Activated T-helper 17 cell treated with anti-CD3 and anti-CD28 coated beads, Interleukin-2, amount 50 U/mL, for 72 hours (primary cell): ENCODE data around the gene GRK4. TPM values are rescaled to one million over a fixed set of nuclear protein-coding genes. Genes with fewer than 3 reads are reported as not detected.

ENCODE experiments used
- ATAC-seq: fragments of 150-1000 bp; cut with Tn5 transposase; replicated peaks from 2 replicates; pipeline ENCODE4 v1.10.0; 2021; ENCODE audit warnings: mild to moderate bottlenecking, moderate library complexity
- H3K27ac Mint-ChIP-seq: one replicate; pipeline ENCODE4 v1.8.0; 2022; ENCODE audit warnings: mixed read lengths
- H3K27me3 Mint-ChIP-seq: one replicate; pipeline ENCODE4 v1.8.0; 2022; ENCODE audit warnings: mixed read lengths
- H3K36me3 Mint-ChIP-seq: one replicate; pipeline ENCODE4 v1.8.0; 2022; ENCODE audit warnings: low read depth, mild to moderate bottlenecking, mixed read lengths
- H3K4me1 Mint-ChIP-seq: one replicate; pipeline ENCODE4 v1.8.0; 2022; ENCODE audit warnings: mixed read lengths
- H3K4me3 Mint-ChIP-seq: one replicate; pipeline ENCODE4 v1.8.0; 2022; ENCODE audit warnings: mild to moderate bottlenecking, mixed read lengths
- H3K9me3 Mint-ChIP-seq: one replicate; pipeline ENCODE4 v1.8.0; 2022; ENCODE audit warnings: mixed read lengths
- total RNA-seq, 2 donors: library from RNA; stranded (reverse); gene quantifications; one replicate each; pipeline ENCODE4 v1.2.3, GENCODE V29; 2022

The GRK4 gene
- total RNA-seq, 2 donors from 2014 or later: 3.2 to 5.7 TPM

DNA sequence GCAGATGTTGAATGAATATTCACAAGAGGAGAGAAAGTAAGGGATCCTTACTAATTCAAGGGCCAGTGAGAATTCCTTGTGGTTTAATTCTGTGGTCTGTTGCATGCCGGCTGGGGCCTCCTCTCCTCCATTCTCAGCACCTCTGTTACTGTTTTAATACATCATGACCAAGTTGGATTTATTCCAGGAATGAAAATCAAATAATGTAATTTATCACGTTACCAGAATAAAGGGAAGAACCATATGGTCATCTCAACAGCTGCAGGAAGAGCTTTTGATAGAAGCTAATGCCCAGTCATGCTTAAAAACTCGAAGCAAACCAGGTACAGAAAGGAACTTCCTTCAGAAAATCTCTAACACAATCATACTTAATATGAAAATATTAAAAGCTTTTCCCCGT is 54.1 kb downstream of the GRK4 start:
- no peak for ATAC-seq
- Mint-ChIP-seq H3K27me3 (peaks cover 14% of the 10 kb centered on the region), H3K27ac (no peak overlapping the region), H3K9me3 (no peaks in the 10 kb centered on the region), H3K4me1 (peaks cover 18% of the 10 kb centered on the region), H3K36me3 (peaks cover 5% of the 10 kb centered on the region), H3K4me3 (no peak overlapping the region)

DNA sequence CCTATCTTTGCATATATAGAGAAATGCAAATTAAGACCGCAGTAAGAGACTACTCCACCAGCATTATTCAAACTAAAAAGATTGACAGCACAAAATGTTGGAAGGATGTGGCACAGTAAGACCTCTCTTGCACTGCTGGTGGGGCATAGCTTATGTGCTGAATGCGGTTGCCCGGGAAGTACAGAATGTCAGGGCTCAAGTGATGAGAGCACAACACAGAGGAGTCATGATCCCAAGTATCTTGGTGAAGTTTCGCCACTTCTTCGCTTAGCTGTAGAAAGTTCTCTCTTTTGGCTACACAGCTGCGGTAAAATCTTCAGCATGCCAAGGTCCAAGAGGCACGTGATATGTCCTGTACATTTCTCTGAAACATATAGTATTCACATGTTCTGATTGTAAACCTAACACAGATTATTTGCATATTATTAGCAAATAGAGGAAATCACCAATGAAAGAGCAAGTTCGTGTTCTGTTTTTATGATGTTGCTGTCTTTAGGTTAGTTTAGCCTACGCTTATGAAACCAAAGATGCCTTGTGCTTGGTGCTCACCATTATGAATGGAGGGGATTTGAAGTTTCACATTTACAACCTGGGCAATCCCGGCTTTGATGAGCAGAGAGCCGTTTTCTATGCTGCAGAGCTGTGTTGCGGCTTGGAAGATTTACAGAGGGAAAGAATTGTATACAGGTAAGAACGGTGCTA is 55.9 kb downstream of the GRK4 start:
- H3K27ac Mint-ChIP-seq: no peak overlapping the region
- H3K4me1 Mint-ChIP-seq: peaks cover 9% of the 10 kb centered on the region
- ATAC-seq: peak; percentile 25
- H3K36me3 Mint-ChIP-seq: no peaks in the 10 kb centered on the region
- no peak overlapping the region for H3K4me3 Mint-ChIP-seq
- peaks cover 3% of the 10 kb centered on the region for H3K9me3 Mint-ChIP-seq
- H3K27me3 Mint-ChIP-seq: peaks cover 17% of the 10 kb centered on the region

DNA sequence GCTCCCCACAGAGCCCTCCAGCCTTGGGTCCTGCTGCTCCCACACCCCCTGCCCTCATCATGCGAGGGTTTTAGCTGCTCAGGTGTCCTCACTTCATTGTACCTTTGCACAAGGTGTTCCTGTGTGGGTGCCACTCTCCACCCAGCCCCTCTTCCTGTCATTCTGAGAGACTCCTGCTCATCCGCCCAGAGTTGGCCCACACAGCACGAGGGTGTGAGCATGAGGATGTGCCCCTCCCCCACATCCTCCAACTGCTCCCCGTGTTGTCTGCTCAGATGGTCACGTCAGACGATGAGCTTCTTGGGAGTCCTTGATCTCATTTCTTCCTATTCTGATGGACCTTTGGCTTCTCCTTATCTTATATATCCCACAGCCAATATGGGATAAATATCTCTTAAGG is 57.8 kb downstream of the GRK4 start:
- ATAC-seq: no peak
- Mint-ChIP-seq H3K36me3 (no peaks in the 10 kb centered on the region), H3K27me3 (peaks cover 14% of the 10 kb centered on the region), H3K9me3 (peaks cover 3% of the 10 kb centered on the region), H3K4me3 (no peak overlapping the region), H3K4me1 (peaks cover 5% of the 10 kb centered on the region), H3K27ac (peak overlapping the region; percentile 59)

DNA sequence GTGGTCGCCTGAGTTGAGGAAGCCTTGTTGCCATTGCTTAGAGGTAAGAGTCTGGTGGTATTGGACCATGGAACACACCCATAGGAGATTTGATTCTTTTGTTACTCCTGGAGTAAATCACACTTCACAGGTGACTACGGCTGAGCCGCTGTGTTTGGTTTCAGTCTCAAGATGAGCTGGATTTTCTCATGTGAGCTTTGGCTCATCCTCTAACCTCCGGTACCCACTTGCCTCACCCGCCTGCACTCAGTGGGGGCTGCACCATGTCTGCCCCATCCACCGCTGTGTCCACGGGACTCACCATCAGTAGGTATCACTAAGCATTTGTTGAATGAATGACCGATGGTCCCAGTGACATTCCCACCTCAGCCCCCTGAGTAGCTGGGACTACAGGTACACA is 58.3 kb downstream of the GRK4 start:
- H3K4me3 Mint-ChIP-seq: no peak overlapping the region
- ATAC-seq: peak; percentile 92
- H3K27me3 Mint-ChIP-seq: peaks cover 14% of the 10 kb centered on the region
- no peak overlapping the region for H3K27ac Mint-ChIP-seq
- peaks cover 5% of the 10 kb centered on the region for H3K4me1 Mint-ChIP-seq
- H3K9me3 Mint-ChIP-seq: peaks cover 3% of the 10 kb centered on the region
- H3K36me3 Mint-ChIP-seq: no peaks in the 10 kb centered on the region

DNA sequence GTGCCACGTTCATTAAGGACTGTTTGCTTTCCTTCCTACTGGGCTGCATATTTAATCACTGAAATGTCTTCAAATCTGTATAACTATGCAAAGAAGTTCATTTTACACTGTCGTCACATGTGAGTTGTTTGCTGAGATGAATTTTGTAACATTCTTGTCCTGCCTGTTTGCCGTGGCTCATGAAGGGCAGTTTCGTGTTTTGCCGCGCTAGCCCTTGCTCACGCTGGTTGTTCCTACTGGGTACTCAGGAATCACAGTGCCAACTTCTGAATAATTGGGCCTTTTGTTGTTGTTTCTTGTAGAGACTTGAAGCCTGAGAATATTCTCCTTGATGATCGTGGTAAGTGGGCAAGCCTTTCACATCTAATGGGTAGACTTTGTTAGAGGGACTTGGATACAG is 58.7 kb downstream of the GRK4 start:
- peaks cover 3% of the 10 kb centered on the region for H3K9me3 Mint-ChIP-seq

DNA sequence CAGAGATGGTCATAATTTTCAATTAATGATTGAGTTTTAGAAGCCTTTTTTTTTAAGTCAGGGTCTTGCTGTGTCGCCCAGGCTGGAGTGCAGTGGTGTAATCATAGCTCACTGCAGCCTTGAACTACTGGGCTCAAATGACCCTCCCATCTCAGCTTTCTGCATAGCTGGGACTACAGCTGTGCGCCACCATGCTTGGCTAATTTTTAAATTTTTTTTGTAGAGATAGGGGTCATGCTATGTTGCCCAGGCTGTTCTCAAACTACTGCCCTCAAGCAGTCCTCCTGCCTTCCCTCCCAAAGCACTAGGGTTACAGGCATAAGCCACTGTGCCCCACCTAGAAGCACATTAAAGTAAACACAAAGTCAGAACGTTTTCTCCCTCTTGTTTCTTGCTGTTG is 59.3 kb downstream of the GRK4 start:
- H3K27ac Mint-ChIP-seq: no peak overlapping the region
- peaks cover 3% of the 10 kb centered on the region for H3K9me3 Mint-ChIP-seq
- ATAC-seq: no peak
- no peaks in the 10 kb centered on the region for H3K36me3 Mint-ChIP-seq
- H3K27me3 Mint-ChIP-seq: peaks cover 14% of the 10 kb centered on the region
- H3K4me1 Mint-ChIP-seq: peaks cover 5% of the 10 kb centered on the region
- no peak overlapping the region for H3K4me3 Mint-ChIP-seq

More for the DNA sequence above, 58.7 kb downstream of the GRK4 start:
- ATAC-seq: no peak
- Mint-ChIP-seq H3K36me3 (no peaks in the 10 kb centered on the region), H3K4me1 (peaks cover 5% of the 10 kb centered on the region), H3K4me3 (no peak overlapping the region), H3K27me3 (peaks cover 14% of the 10 kb centered on the region), H3K27ac (no peak overlapping the region)

DNA sequence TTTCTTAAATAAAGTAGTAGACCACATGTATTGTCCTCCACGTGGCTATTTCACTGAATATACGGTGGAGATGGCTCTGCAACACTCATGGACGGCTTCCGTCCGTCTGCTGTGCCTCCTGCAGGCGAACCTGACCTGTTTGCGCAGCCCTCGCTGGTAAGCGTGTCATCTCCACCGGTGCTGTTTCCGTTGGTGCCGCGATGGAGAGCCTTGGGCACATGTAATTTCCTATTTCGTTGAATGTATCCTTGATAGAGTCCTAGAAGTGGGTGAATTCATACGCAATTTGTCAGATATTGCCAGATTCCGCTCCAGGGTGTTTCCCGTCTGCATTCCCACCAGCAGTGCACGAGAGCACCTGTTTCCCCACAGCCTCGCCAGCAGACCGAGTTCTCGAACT is 62.5 kb downstream of the GRK4 start:
- Mint-ChIP-seq H3K27ac (no peak overlapping the region), H3K27me3 (peaks cover 9% of the 10 kb centered on the region), H3K4me1 (peaks cover 5% of the 10 kb centered on the region), H3K4me3 (no peak overlapping the region), H3K9me3 (peaks cover 3% of the 10 kb centered on the region), H3K36me3 (no peaks in the 10 kb centered on the region)
- ATAC-seq: no peak

DNA sequence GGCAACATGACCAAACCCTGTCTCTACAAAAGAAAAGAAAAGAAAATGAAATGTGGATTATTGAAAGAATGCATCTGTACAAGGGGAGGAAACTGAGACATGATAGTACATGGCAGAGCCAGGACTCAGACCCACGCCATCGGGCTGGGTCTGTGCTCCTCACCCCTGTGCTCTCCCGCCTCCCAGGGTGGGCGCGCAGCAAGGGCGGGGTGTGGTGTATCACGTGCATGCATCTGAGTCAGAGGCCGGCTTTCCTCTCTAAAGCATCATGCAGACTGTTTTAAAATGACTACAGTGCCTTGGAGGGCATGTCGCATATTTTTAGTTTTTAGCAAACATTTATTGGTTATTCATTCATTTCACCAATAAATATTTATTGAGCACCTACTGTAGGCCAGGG is 63.2 kb downstream of the GRK4 start:
- Mint-ChIP-seq H3K36me3 (no peaks in the 10 kb centered on the region), H3K4me1 (no peaks in the 10 kb centered on the region), H3K27ac (no peak overlapping the region), H3K27me3 (peaks cover 9% of the 10 kb centered on the region), H3K4me3 (no peak overlapping the region), H3K9me3 (peaks cover 3% of the 10 kb centered on the region)
- no peak for ATAC-seq

DNA sequence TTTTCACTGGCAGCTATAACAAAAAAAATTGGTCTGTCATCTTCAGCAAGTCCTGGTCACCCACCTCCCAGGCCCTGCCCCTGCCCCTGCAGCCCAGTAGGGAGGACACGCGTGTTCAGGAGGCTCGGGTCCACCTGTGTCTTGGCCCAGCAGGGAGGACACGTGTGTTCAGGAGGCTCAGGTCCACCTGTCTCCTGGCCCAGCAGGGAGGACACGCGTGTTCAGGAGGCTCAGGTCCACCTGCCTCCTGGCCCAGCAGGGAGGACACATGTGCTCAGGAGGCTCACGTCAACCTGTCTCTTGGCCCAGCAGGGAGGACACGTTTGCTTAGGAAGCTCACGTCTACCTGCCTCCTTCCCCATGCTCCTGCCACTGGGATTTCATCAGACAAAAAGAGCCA is 66.1 kb downstream of the GRK4 start:
- Mint-ChIP-seq H3K27me3 (no peaks in the 10 kb centered on the region), H3K4me3 (no peak overlapping the region), H3K4me1 (no peaks in the 10 kb centered on the region), H3K9me3 (no peaks in the 10 kb centered on the region), H3K36me3 (no peaks in the 10 kb centered on the region), H3K27ac (no peak overlapping the region)
- no peak for ATAC-seq

DNA sequence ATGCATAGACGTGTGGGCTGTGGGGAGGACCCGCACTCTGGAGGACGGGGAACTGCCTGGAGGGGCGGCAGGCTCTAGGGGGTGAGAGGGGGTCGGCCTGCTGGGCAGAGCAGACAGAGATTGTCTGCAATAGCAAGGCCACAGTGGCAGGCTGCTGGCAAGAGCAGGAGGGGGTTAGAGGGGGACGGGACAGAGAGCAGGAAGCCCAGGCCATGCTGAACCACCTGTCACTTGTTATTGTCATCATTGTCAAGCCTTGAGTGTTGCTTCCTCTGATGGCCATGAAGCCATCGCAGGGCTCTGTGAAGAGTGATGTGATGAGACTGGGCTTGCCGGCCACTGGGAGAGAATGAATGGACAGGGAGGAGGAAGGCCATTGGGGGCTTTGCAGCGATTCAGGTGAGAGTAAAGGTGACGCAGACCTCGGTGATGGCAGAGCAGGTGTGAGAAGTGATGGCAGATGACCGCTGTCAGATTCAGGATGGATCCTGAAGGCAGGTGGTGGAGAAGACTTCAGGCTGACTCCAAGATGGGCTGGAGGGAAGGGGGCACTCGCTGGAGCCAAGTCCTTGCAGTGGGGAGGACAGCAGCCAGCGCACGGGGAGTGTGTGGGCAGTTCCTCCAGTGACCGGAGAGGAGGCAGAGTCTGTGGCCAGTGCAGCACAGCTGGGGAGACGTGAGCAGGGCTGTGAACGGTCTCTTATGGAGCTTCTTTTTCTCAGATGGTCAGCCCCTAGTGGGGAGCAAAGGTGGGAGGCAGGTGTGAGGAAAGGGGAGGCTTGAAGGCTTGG is 67.4 kb downstream of the GRK4 start:
- ATAC-seq: no peak
- Mint-ChIP-seq H3K4me1 (no peaks in the 10 kb centered on the region), H3K27ac (peak overlapping the region; percentile 0), H3K36me3 (no peaks in the 10 kb centered on the region), H3K9me3 (no peaks in the 10 kb centered on the region), H3K4me3 (no peak overlapping the region), H3K27me3 (no peaks in the 10 kb centered on the region)

DNA sequence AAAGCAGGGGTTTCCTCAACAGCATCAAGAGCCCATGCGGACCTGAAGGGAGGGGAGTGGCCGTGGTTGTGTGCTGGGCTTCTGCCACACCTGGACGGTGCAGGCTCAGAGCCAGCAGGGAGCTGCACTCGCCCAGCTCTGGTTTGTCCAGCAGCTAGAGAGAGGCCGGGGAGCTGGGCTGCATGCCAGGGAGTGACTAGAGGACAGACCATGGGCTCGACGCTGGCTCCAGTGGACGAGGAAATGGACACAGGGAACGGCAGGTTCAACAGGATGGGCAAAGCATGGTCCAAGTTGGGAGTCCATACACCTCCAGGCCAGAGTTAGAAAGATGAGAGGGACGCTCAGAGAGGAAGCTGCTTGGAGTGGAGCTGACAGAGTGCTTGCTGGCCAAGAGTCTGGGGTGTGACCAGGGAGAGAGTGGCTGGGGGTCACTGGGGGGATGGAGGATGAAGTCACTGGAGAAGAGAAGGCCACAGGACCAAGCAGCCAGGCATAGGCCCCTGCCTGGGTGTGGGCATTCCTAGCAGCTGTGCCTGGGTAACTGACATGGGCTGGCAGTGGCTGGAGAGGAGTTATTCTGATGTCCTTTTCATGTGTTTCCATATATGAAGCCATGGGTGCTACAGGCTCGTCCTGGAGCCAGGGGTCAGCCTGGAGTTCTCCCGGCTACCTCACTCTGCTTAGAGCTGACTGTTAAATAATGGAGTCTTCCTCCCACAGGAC is 68.1 kb downstream of the GRK4 start:
- Mint-ChIP-seq H3K27me3 (no peaks in the 10 kb centered on the region), H3K27ac (peak overlapping the region; percentile 41), H3K4me3 (no peak overlapping the region), H3K4me1 (no peaks in the 10 kb centered on the region), H3K9me3 (no peaks in the 10 kb centered on the region), H3K36me3 (no peaks in the 10 kb centered on the region)
- ATAC-seq: no peak

DNA sequence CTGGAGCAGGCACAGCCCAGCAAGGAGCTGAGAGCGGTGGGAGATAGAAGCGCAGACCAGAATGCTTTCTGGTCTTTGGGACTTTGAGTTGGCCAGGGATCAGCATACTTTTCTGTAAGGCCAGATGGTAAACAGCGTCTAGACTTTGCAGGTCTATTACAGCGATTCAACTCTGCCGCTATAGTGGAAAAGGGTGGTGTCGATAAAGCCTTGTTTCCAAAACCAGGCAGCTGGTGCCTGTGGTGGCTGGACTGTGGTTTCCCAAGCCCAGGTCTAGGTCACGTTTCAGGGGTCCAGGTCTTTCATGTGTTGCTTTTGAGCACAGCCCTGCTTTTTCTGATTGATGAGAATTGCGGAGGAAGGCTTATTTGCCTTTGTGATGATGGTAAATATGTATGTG is 70.9 kb downstream of the GRK4 start:
- H3K27ac Mint-ChIP-seq: no peak overlapping the region
- H3K36me3 Mint-ChIP-seq: no peaks in the 10 kb centered on the region
- no peaks in the 10 kb centered on the region for H3K9me3 Mint-ChIP-seq
- peaks cover 15% of the 10 kb centered on the region for H3K4me1 Mint-ChIP-seq
- peaks cover 7% of the 10 kb centered on the region for H3K27me3 Mint-ChIP-seq
- H3K4me3 Mint-ChIP-seq: no peak overlapping the region
- no peak for ATAC-seq

DNA sequence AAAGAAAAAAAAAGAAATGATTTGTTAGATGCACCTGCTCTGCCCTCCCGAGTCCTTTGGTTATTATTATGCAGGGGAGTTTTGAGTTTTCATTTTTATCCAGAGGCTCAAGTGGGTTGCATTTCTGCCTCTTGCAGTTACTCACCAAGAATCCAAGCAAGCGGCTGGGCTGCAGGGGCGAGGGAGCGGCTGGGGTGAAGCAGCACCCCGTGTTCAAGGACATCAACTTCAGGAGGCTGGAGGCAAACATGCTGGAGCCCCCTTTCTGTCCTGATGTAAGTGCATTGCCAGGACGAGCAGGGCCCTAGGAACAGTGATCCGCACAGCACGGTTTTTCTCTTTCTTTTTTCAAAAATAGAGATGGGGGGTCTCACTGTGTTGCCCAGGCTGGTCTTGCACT is 71.9 kb downstream of the GRK4 start:
- H3K27me3 Mint-ChIP-seq: peaks cover 7% of the 10 kb centered on the region
- no peak for ATAC-seq
- no peaks in the 10 kb centered on the region for H3K9me3 Mint-ChIP-seq
- peaks cover 15% of the 10 kb centered on the region for H3K4me1 Mint-ChIP-seq
- H3K36me3 Mint-ChIP-seq: no peaks in the 10 kb centered on the region
- no peak overlapping the region for H3K4me3 Mint-ChIP-seq
- no peak overlapping the region for H3K27ac Mint-ChIP-seq

DNA sequence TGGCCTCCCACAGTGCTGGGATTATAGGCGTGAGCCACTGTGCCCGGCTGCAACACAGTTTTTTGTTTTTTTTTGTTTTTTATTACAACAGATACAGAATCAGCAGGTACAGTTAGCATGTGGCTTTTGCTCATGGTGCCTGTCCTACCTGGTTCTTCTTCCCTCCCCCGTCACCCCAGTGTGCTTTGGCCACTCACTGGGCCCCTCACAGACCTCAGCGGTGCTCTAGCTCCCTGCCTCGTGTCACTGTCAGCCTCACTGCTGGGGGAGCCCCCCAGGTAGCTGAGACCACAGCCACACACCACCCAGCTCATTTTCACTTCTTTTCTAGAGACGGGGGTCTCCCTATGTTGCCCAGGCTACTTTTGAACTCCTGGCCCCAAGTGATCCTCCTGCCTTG is 72.3 kb downstream of the GRK4 start:
- H3K4me3 Mint-ChIP-seq: no peak overlapping the region
- H3K27ac Mint-ChIP-seq: no peak overlapping the region
- peaks cover 15% of the 10 kb centered on the region for H3K4me1 Mint-ChIP-seq
- ATAC-seq: no peak
- no peaks in the 10 kb centered on the region for H3K9me3 Mint-ChIP-seq
- peaks cover 7% of the 10 kb centered on the region for H3K27me3 Mint-ChIP-seq
- no peaks in the 10 kb centered on the region for H3K36me3 Mint-ChIP-seq
